Posterior cingulate gyrus (tissue), 11 donors: ENCODE measurements around the gene LUM.
"Not testable (repeated sequence)": the region's sequence is repeated elsewhere in the genome, so short reads cannot be mapped to it uniquely, and the experiment has no call there.

Experiments used
- DNase-seq, 10 donors: peaks; one replicate each; pipeline versions ENCODE4 v3.0.0 to v3.0.0-alpha.2; 2020 to 2021; ENCODE audit warnings: mixed read lengths in 3 of 10
- intact Hi-C: fragments of 100-400 bp; cut with DNase I; formaldehyde crosslinking; loops from one replicate; pipeline ENCODE4 v1.15.1; 2023

LUM gene

GRCh38 chr12:91110311-91110924 lies 876 bp downstream of the LUM start:
- intact Hi-C loops = no loop called here
- DNase-seq = no peak

GRCh38 chr12:91109581-91110310 lies 1.5 kb downstream of the LUM start:
- DNase-seq = no peak
- intact Hi-C loops = no loop called here

DNA sequence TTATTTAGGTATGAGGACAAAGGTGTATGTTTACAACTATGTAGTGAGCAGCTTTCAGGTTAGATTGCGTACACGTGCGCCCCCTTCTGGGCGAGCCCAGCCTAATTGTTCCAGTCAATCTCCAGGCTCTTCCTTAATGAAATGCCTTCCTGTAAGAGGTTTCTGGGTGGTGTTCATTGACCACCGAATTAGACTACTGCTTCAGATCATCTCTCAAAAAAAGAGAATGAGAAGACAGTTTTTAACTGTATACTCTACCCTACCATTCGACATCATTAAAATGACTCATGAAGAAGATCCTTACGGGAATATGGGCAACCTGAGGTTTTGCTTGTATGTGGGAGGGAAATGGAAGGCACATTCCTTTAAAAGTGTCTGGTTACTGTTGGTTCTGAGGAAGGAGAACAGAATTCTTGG lies 2.1 kb downstream of the LUM start:
- intact Hi-C loops = no loop called here
- peak in 7 of 10 donors; percentile 16 to 74 (median 45) for DNase-seq

DNA sequence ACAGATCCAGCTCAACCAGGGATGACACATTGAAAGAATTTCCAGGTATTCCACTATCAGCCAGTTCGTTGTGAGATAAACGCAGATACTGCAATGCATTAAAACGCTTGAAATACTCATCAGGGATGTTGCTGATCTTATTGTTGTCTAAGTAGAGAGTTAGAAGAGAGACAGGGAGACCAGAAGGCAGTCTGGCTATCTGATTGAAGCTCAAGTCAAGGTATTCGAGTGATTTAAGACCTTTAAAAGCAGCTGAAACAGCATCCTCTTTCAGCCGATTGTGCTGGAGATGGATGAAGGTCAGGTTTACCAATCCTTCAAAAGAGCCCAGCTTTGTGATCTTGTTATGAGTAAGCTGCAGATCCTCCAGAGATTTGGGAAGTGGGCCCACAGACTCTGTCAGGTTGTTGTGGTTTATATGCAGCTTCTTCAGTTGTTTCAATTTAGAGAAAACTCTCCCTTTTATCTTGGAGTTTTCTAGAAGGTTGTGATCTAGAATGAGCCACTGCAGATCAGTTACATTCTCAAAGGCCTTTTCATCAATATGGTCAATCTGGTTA lies 3.0 kb downstream of the LUM start:
- no peak for DNase-seq
- intact Hi-C loops = no loop called here

GRCh38 chr12:91106283-91106682 lies 5.0 kb downstream of the LUM start:
- no peak for DNase-seq
- intact Hi-C loops = no loop called here

GRCh38 chr12:91105807-91106206 lies 5.5 kb downstream of the LUM start:
- DNase-seq = no peak
- intact Hi-C loops = no loop called here

GRCh38 chr12:91104812-91105466 lies 6.4 kb downstream of the LUM start:
- DNase-seq = no peak
- intact Hi-C loops = no loop called here

DNA sequence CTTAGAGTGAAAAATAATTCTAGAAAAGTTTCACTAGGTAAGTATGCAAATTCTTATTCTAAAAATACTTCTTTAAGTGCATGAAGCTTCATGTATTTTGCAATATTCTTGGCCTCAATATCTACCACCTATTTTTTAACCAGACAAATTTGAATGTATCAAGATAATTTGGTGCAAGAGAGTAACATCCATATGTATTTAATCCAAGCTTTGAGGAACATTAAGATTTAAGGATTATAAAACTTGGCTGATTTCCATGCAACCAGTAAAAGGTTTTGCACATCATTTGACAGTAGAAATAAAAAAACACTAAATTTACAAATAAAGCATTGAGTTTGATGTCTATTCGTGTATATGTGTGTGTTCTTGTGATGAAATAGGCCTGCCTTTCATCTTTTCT lies 7.7 kb downstream of the LUM start:
- intact Hi-C loops = no loop called here
- DNase-seq = no peak

- DNase-seq = no peak
- intact Hi-C loops = no loop called here
These were observed 8.2 kb downstream of the LUM start for GRCh38 chr12:91103101-91103500.

- intact Hi-C loops = no loop called here
- DNase-seq = no peak
These were observed 10.4 kb downstream of the LUM start for GRCh38 chr12:91100906-91101305.

DNA sequence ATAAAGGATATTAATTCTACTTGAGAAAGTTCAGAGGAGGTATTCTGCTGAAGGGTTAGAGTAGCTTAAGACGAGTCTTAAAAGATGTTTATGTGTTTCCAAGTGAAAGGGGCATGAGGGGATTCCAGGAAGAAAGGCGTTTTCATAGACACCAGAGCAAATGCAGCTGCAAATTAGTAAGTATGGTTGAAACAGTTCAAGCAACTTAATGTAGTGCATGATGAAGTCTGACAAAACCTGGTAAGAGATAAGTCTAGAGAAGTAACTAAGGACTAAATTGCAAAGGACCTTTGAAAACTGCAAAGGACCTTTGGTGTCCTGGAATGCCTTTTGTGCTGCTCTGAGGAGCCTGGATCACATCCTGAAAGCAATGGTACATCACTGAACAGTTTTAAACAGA lies 11.5 kb downstream of the LUM start:
- no peak for DNase-seq
- intact Hi-C loops = no loop called here

DNA sequence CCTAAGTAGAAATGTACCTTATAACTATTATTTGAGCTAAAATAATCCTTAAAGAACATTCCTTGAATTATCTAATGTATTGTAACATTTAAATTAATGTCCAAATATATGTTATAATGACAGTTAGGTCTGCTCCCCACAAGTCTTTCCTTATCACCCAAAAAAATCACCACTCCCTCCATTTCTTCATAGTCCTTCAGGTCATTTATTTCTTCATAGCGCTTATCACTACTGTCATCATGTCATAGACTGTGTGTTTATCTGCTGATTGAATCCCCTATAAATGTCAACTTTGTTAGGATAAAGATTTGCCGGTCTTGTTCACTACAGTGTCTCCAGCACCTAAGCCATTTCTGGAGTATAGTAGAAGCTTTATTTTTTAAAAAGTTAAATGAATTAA lies 12.0 kb downstream of the LUM start:
- intact Hi-C loops = no loop called here
- no peak for DNase-seq

DNA sequence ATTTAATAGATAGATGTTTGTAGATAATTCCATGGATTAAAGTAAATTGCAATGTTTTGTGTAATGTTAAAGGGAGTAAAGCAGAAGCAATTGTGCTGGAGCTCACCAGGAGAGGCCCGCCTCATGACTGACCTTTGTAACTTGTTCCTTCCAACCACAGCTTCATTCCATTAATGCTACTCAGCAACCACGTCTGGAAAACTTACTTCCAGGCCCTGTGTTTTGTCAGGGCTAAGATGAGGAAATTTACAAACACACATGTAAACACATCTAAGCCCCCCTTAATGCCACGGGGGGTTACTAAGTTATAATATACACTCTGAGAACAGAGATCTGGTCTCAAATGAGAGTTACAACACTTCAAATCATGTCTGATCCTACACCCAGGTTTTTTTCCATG lies 12.4 kb downstream of the LUM start:
- intact Hi-C loops = no loop called here
- no peak for DNase-seq

GRCh38 chr12:91098461-91098860 lies 12.8 kb downstream of the LUM start:
- no peak for DNase-seq

GRCh38 chr12:91094957-91095356 lies 16.3 kb downstream of the LUM start:
- intact Hi-C loops = no loop called here
- no peak for DNase-seq

More at GRCh38 chr12:91098461-91098860, 12.8 kb downstream of the LUM start:
- intact Hi-C loops = no loop called here

GRCh38 chr12:91094032-91094662 lies 17.1 kb downstream of the LUM start:
- intact Hi-C loops = no loop called here
- no peak for DNase-seq

- DNase-seq = no peak
- intact Hi-C loops = no loop called here
These were observed 18.0 kb downstream of the LUM start for GRCh38 chr12:91093341-91093740.

DNA sequence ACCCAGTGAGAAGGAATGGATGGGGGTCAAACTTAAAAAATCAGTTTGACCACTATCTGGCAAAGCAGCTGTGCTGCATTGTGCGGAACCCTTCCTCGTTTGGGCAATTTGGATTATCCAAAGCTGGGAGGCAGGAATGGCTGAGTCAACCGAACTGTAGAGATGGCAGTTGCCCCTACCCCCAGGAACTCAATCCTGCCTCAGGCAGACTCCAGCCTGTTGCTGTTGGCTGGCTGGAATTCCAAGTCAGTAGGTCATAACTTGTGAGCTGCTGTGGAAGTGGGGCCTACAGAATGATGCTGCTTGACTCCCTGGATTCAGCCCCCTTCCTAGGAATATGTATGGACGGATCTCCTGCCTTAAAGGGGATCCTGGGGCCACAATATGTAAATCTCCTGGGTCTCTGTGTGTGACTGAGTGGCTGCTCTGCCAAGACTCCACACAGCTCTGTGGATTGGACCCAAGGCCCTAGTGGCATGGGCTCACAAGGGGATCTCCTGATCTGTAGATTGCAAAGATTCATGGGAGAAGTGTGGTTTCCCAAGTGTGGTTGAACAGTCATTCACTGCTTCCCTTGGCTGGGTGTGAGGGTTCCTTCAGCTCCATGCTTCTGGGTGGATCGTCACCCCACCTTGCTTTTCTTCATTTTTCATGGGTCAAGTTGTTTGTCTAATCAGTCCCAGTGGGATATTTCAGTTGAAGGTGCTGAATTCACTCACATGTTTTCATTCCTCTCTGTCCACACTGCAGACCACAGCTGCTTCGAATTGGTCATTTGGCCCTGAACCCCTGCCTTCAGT lies 19.2 kb downstream of the LUM start:
- intact Hi-C loops = no loop called here
- no peak for DNase-seq

DNA sequence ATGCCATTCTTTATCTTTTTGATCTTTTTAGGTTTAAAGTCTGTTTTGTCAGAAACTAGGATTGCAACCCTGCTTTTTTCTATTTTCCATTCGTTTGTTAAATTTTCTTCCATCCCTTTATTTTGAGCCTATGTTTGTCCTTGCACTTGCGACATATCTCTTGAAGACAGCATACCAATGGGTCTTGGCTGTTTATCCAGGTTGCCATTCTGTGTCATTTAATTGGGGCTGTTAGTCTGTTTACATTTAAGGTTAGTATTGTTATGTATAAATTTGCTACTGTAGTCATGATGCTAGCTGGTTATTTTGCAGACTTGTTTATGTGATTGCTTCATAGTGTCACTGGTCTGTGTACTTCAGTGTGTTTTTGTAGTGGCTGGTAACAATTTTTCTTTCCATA lies 21.3 kb downstream of the LUM start:
- DNase-seq, intact Hi-C loops: not testable (repeated sequence)

DNA sequence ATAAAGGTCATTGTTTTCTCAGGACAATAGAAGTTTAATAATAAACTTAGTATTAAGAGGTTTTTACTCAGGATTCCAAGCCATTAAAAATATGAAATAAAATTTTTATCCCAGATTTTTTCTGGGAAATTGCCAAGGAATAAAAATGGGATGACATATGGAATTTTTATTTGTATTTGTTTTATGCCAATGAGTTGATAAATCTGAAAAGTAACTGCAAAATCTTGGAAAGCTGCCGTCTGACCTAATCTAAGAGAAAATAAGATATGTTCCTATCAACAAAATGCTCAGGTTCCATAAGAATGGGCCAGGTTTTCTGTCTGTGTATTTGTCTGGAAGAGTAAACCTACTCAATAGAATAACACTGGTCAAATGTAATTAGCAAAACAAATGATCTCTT lies 31.3 kb downstream of the LUM start:
- intact Hi-C loops = no loop called here
- no peak for DNase-seq
